GM12878 (cell line): ENCODE measurements around the gene SYMPK. TPM values are rescaled to one million over a fixed set of nuclear protein-coding genes. Genes with fewer than 3 reads are reported as not detected.

Source experiments
- CREB1 ChIP-seq: IDR thresholded peaks from 2 replicates; pipeline ENCODE4 v1.6.1; 2012; ENCODE audit warnings: low read depth, mild to moderate bottlenecking, inconsistent platforms
- ESRRA ChIP-seq: IDR thresholded peaks from 2 replicates; pipeline ENCODE4 v1.6.1; 2012; ENCODE audit warnings: mild to moderate bottlenecking, low read length, improper control_type of control experiment
- JUNB ChIP-seq: IDR thresholded peaks from 2 replicates; pipeline ENCODE4 v1.6.1; 2016; ENCODE audit warnings: antibody characterized with exemption, mild to moderate bottlenecking
- NFYA ChIP-seq: IDR thresholded peaks from 2 replicates; pipeline ENCODE4 v1.6.1; 2011; ENCODE audit warnings: low read depth, mild to moderate bottlenecking, low read length, improper control_type of control experiment, borderline replicate concordance
- POLR2A ChIP-seq: IDR thresholded peaks from 2 replicates; pipeline ENCODE4 v1.6.1; 2011; ENCODE audit warnings: low read depth, mild to moderate bottlenecking, low read length
- SIN3A ChIP-seq: IDR thresholded peaks from 2 replicates; pipeline ENCODE4 v1.6.1; 2012; ENCODE audit warnings: low read depth, low read length, improper control_type of control experiment
- SP1 ChIP-seq: IDR thresholded peaks from one replicate; pipeline ENCODE4 v1.6.1; 2011; ENCODE audit warnings: low read depth, low read length
- ZNF274 ChIP-seq: IDR thresholded peaks from one replicate; pipeline ENCODE4 v1.8.0; 2011; ENCODE audit not compliant: insufficient read length, insufficient read depth
- polyA plus RNA-seq, 11 experiments: library from polyadenylated mRNA; depleted of rRNA in 4 of 11; unstranded in 6 of 11; stranded (reverse) in 5 of 11; fragments of >200 nt; fragmentation: Nextera tagmentation in 4 of 11; fragmentation: Illumina TruSeq in 1 of 11; extraction: Ambion mirVana in 4 of 11; extraction: Trizol in 1 of 11; gene quantifications; 1 replicate in 1 of 11; 2 replicates in 10 of 11; pipeline versions ENCODE4 v1.2.1 to v1.2.3, GENCODE V29; 2011 to 2016; ENCODE audit warnings: inconsistent platforms in 2 of 11, missing spikeins in 2 of 11, low read depth in 1 of 11
- total RNA-seq, 4 experiments: library from RNA; depleted of rRNA in 3 of 4; stranded (reverse); fragments of >200 nt in 3 of 4; fragmentation: Illumina TruSeq in 1 of 4; extraction: Trizol in 1 of 4; gene quantifications; 2 replicates each; pipeline versions ENCODE4 v1.2.1 to v1.2.3, GENCODE V29; 2013 to 2021
- TF ChIP-seq, protein P1 (sequence below): IDR thresholded peaks from 2 replicates; pipeline ENCODE4 v1.6.1; 2012; ENCODE audit warnings: low read length, inconsistent platforms
- TF ChIP-seq, protein P2 (sequence below): IDR thresholded peaks from 2 replicates; pipeline ENCODE4 v1.6.1; 2012; ENCODE audit warnings: improper control_type of control experiment, low read depth, low read length; ENCODE audit not compliant: insufficient replicate concordance
- TF ChIP-seq, protein P3 (sequence below): fragments of 450-650 bp; IDR thresholded peaks from 2 replicates; pipeline ENCODE4 v1.6.1; 2017; ENCODE audit warnings: mild to moderate bottlenecking, moderate library complexity
- TF ChIP-seq, protein P4 (sequence below): fragments of 450-650 bp; IDR thresholded peaks from 2 replicates; pipeline ENCODE4 v1.6.1; 2017; ENCODE audit warnings: antibody characterized with exemption, mild to moderate bottlenecking, moderate library complexity
- TF ChIP-seq, protein P5 (sequence below): fragments of 450-650 bp; IDR thresholded peaks from 2 replicates; pipeline ENCODE4 v1.6.1; 2017; ENCODE audit warnings: mild to moderate bottlenecking

SYMPK gene
- total and polyA plus RNA-seq, 10 of the 15 experiments (the other 5 are each of a cell fraction or from before 2014, with no cell fraction given), result 0.49 to 109 (median 42.5) TPM

DNA sequence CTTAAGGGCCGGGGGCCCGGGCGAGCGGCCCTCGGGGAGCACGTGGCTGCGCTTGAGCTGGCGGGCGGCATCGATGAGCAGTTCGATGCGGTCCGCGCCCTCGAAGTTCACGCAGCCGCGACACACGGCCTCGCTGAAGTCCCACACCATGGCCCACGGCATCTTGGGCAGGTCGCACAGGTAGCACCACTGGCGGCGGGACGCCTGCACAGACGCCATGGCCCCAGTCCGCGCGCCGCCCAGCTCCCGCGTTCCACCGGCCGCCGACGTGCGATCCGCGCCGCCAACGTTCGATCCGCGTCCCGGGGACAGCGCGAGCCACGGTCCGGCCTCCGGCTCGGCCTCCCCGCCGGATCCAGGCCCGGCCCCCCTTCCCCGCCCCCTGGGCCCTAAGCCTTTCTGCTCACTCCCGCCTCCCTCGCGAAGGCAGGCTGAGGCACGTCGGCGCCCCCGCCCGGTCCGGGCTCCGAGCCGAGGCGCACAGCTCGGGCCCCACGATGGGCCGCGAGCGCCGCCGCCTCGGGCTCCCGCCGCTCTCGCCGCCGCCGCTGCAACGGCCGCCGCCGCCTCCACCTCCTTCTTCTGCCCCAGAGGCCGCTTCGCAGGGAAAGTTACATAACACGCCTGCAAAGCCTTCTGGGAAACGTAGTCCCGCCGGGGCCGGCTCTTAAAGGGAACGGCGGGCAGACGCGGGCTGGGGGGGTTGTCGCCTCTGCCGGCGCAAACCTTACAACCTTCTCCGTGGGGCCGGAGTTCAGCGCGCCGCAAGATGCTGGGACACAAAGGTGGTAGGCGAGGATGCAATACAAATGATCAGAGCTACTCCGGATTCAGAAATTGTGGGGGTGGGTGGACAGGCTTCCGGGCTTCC is 22.8 kb upstream of the SYMPK start, which contains the start of gene IRF2BP1 (continued):
- TF ChIP-seq, protein P1, sequence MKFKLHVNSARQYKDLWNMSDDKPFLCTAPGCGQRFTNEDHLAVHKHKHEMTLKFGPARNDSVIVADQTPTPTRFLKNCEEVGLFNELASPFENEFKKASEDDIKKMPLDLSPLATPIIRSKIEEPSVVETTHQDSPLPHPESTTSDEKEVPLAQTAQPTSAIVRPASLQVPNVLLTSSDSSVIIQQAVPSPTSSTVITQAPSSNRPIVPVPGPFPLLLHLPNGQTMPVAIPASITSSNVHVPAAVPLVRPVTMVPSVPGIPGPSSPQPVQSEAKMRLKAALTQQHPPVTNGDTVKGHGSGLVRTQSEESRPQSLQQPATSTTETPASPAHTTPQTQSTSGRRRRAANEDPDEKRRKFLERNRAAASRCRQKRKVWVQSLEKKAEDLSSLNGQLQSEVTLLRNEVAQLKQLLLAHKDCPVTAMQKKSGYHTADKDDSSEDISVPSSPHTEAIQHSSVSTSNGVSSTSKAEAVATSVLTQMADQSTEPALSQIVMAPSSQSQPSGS, result no peak
- TF ChIP-seq, protein P2, sequence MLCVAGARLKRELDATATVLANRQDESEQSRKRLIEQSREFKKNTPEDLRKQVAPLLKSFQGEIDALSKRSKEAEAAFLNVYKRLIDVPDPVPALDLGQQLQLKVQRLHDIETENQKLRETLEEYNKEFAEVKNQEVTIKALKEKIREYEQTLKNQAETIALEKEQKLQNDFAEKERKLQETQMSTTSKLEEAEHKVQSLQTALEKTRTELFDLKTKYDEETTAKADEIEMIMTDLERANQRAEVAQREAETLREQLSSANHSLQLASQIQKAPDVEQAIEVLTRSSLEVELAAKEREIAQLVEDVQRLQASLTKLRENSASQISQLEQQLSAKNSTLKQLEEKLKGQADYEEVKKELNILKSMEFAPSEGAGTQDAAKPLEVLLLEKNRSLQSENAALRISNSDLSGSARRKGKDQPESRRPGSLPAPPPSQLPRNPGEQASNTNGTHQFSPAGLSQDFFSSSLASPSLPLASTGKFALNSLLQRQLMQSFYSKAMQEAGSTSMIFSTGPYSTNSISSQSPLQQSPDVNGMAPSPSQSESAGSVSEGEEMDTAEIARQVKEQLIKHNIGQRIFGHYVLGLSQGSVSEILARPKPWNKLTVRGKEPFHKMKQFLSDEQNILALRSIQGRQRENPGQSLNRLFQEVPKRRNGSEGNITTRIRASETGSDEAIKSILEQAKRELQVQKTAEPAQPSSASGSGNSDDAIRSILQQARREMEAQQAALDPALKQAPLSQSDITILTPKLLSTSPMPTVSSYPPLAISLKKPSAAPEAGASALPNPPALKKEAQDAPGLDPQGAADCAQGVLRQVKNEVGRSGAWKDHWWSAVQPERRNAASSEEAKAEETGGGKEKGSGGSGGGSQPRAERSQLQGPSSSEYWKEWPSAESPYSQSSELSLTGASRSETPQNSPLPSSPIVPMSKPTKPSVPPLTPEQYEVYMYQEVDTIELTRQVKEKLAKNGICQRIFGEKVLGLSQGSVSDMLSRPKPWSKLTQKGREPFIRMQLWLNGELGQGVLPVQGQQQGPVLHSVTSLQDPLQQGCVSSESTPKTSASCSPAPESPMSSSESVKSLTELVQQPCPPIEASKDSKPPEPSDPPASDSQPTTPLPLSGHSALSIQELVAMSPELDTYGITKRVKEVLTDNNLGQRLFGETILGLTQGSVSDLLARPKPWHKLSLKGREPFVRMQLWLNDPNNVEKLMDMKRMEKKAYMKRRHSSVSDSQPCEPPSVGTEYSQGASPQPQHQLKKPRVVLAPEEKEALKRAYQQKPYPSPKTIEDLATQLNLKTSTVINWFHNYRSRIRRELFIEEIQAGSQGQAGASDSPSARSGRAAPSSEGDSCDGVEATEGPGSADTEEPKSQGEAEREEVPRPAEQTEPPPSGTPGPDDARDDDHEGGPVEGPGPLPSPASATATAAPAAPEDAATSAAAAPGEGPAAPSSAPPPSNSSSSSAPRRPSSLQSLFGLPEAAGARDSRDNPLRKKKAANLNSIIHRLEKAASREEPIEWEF, result no peak
- TF ChIP-seq, protein P3, sequence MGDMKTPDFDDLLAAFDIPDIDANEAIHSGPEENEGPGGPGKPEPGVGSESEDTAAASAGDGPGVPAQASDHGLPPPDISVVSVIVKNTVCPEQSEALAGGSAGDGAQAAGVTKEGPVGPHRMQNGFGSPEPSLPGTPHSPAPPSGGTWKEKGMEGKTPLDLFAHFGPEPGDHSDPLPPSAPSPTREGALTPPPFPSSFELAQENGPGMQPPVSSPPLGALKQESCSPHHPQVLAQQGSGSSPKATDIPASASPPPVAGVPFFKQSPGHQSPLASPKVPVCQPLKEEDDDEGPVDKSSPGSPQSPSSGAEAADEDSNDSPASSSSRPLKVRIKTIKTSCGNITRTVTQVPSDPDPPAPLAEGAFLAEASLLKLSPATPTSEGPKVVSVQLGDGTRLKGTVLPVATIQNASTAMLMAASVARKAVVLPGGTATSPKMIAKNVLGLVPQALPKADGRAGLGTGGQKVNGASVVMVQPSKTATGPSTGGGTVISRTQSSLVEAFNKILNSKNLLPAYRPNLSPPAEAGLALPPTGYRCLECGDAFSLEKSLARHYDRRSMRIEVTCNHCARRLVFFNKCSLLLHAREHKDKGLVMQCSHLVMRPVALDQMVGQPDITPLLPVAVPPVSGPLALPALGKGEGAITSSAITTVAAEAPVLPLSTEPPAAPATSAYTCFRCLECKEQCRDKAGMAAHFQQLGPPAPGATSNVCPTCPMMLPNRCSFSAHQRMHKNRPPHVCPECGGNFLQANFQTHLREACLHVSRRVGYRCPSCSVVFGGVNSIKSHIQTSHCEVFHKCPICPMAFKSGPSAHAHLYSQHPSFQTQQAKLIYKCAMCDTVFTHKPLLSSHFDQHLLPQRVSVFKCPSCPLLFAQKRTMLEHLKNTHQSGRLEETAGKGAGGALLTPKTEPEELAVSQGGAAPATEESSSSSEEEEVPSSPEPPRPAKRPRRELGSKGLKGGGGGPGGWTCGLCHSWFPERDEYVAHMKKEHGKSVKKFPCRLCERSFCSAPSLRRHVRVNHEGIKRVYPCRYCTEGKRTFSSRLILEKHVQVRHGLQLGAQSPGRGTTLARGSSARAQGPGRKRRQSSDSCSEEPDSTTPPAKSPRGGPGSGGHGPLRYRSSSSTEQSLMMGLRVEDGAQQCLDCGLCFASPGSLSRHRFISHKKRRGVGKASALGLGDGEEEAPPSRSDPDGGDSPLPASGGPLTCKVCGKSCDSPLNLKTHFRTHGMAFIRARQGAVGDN, result no peak; the same call in 1 of the 2 replicates
- TF ChIP-seq CREB1 (peak; percentile 87), SP1 (peak; percentile 29), SIN3A (no peak; the same call in 1 of the 2 replicates), ZNF274 (no peak), POLR2A (peak; percentile 68), JUNB (no peak), NFYA (no peak), ESRRA (no peak)
- TF ChIP-seq, protein P4, sequence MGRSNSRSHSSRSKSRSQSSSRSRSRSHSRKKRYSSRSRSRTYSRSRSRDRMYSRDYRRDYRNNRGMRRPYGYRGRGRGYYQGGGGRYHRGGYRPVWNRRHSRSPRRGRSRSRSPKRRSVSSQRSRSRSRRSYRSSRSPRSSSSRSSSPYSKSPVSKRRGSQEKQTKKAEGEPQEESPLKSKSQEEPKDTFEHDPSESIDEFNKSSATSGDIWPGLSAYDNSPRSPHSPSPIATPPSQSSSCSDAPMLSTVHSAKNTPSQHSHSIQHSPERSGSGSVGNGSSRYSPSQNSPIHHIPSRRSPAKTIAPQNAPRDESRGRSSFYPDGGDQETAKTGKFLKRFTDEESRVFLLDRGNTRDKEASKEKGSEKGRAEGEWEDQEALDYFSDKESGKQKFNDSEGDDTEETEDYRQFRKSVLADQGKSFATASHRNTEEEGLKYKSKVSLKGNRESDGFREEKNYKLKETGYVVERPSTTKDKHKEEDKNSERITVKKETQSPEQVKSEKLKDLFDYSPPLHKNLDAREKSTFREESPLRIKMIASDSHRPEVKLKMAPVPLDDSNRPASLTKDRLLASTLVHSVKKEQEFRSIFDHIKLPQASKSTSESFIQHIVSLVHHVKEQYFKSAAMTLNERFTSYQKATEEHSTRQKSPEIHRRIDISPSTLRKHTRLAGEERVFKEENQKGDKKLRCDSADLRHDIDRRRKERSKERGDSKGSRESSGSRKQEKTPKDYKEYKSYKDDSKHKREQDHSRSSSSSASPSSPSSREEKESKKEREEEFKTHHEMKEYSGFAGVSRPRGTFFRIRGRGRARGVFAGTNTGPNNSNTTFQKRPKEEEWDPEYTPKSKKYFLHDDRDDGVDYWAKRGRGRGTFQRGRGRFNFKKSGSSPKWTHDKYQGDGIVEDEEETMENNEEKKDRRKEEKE, result peak; percentile 51
- TF ChIP-seq, protein P5, sequence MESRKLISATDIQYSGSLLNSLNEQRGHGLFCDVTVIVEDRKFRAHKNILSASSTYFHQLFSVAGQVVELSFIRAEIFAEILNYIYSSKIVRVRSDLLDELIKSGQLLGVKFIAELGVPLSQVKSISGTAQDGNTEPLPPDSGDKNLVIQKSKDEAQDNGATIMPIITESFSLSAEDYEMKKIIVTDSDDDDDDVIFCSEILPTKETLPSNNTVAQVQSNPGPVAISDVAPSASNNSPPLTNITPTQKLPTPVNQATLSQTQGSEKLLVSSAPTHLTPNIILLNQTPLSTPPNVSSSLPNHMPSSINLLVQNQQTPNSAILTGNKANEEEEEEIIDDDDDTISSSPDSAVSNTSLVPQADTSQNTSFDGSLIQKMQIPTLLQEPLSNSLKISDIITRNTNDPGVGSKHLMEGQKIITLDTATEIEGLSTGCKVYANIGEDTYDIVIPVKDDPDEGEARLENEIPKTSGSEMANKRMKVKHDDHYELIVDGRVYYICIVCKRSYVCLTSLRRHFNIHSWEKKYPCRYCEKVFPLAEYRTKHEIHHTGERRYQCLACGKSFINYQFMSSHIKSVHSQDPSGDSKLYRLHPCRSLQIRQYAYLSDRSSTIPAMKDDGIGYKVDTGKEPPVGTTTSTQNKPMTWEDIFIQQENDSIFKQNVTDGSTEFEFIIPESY, result no peak
